K562 (cell line): ENCODE measurements around the gene DCAF5. TPM values are rescaled to one million over a fixed set of nuclear protein-coding genes. Genes with fewer than 3 reads are reported as not detected.

Source experiments
- polyA plus RNA-seq, 8 experiments: library from polyadenylated mRNA; depleted of rRNA in 4 of 8; stranded (reverse) in 5 of 8; unstranded in 3 of 8; fragments of >200 nt; fragmentation: Nextera tagmentation in 2 of 8; fragmentation: Illumina TruSeq in 1 of 8; extraction: Ambion mirVana in 2 of 8; extraction: Trizol in 1 of 8; gene quantifications; 2 replicates each; pipeline versions ENCODE4 v1.2.1 to v1.2.3, GENCODE V29; 2011 to 2014; ENCODE audit warnings: inconsistent platforms in 1 of 8, missing spikeins in 1 of 8
- small RNA-seq: library from RNA; depleted of rRNA; stranded (forward); fragments of <200 nt; gene quantifications from one replicate; pipeline ENCODE3, GENCODE V24; 2014
- total RNA-seq, 7 experiments: library from RNA; depleted of rRNA in 6 of 7; stranded (reverse); fragments of >200 nt in 6 of 7; fragmentation: Illumina TruSeq in 2 of 7; extraction: Trizol in 2 of 7; gene quantifications; 2 replicates each; pipeline versions ENCODE4 v1.2.1 to v1.2.3, GENCODE V29; 2011 to 2021; ENCODE audit warnings: low replicate concordance in 1 of 7

Gene DCAF5
- total and polyA plus RNA-seq, 9 of the 15 experiments (the other 6 are each of a cell fraction or from before 2014, with no cell fraction given) = 5.6 to 24.1 (median 12.7) TPM

Small RNA genes within 50 kb of the gene (small RNA-seq; reads per million reads assigned to genes)
- gene RF00019 (not detected), gene RPS29P1 (not detected)

Other genes with a start within 250 kb of the DCAF5 start
- gene ACTN1, start 173.8 kb downstream of the DCAF5 start, total RNA-seq (2014; rRNA removed) = 42.5 and 47.3 TPM in 2 replicates
- gene ACTN1, start 173.8 kb downstream of the DCAF5 start, total RNA-seq (2014; rRNA removed; fragmentation: Illumina TruSeq; extraction: Trizol) = 15.9 and 16.8 TPM in 2 replicates
- gene ACTN1, start 173.8 kb downstream of the DCAF5 start, total RNA-seq (2015; rRNA removed; fragmentation: Illumina TruSeq; extraction: Trizol) = 26.1 and 26.8 TPM in 2 replicates
- 62.3 and 67.7 TPM in 2 replicates for gene ACTN1, start 173.8 kb downstream of the DCAF5 start, total RNA-seq (2021)
- 37.3 and 44.7 TPM in 2 replicates for gene ACTN1, start 173.8 kb downstream of the DCAF5 start, polyA plus RNA-seq (2011; rRNA removed)
- gene ACTN1, start 173.8 kb downstream of the DCAF5 start, polyA plus RNA-seq (2014; fragmentation: Illumina TruSeq; extraction: Trizol) = 56.9 and 59.2 TPM in 2 replicates
- 1 to 10 TPM; 2.2 to 5.6 TPM for gene ACTN1, start 173.8 kb downstream of the DCAF5 start, polyA plus RNA-seq (2014; fragmentation: Nextera tagmentation; extraction: Ambion mirVana)
- 30.8 and 34.5 TPM in 2 replicates for gene ACTN1, start 173.8 kb downstream of the DCAF5 start, polyA plus RNA-seq (2014; rRNA removed)
- 3.0 and 4.6 TPM in 2 replicates for gene EXD2, start 38.4 kb upstream of the DCAF5 start, total RNA-seq (2014; rRNA removed)
- 3.2 and 3.9 TPM in 2 replicates for gene EXD2, start 38.4 kb upstream of the DCAF5 start, total RNA-seq (2014; rRNA removed; fragmentation: Illumina TruSeq; extraction: Trizol)
- gene EXD2, start 38.4 kb upstream of the DCAF5 start, total RNA-seq (2015; rRNA removed; fragmentation: Illumina TruSeq; extraction: Trizol) = 4.5 and 4.7 TPM in 2 replicates
- gene EXD2, start 38.4 kb upstream of the DCAF5 start, total RNA-seq (2021) = 5.0 and 6.1 TPM in 2 replicates
- gene EXD2, start 38.4 kb upstream of the DCAF5 start, polyA plus RNA-seq (2011; rRNA removed) = 7.5 and 8.4 TPM in 2 replicates
- 4.6 and 4.8 TPM in 2 replicates for gene EXD2, start 38.4 kb upstream of the DCAF5 start, polyA plus RNA-seq (2014; fragmentation: Illumina TruSeq; extraction: Trizol)
- 1 to 10 TPM; 1.6 TPM for gene EXD2, start 38.4 kb upstream of the DCAF5 start, polyA plus RNA-seq (2014; fragmentation: Nextera tagmentation; extraction: Ambion mirVana)
- 3.7 and 4.5 TPM in 2 replicates for gene EXD2, start 38.4 kb upstream of the DCAF5 start, polyA plus RNA-seq (2014; rRNA removed)
- not detected in 2 replicates for gene GALNT16, start 107.0 kb upstream of the DCAF5 start, total RNA-seq (2014; rRNA removed)
- gene GALNT16, start 107.0 kb upstream of the DCAF5 start, total RNA-seq (2014; rRNA removed; fragmentation: Illumina TruSeq; extraction: Trizol) = not detected in 2 replicates
- not detected in 2 replicates for gene GALNT16, start 107.0 kb upstream of the DCAF5 start, total RNA-seq (2015; rRNA removed; fragmentation: Illumina TruSeq; extraction: Trizol)
- gene GALNT16, start 107.0 kb upstream of the DCAF5 start, total RNA-seq (2021) = not detected in 2 replicates
- gene GALNT16, start 107.0 kb upstream of the DCAF5 start, polyA plus RNA-seq (2011; rRNA removed) = not detected in 2 replicates
- gene GALNT16, start 107.0 kb upstream of the DCAF5 start, polyA plus RNA-seq (2014; fragmentation: Illumina TruSeq; extraction: Trizol) = not detected in 2 replicates
- not detected for gene GALNT16, start 107.0 kb upstream of the DCAF5 start, polyA plus RNA-seq (2014; fragmentation: Nextera tagmentation; extraction: Ambion mirVana)
- gene GALNT16, start 107.0 kb upstream of the DCAF5 start, polyA plus RNA-seq (2014; rRNA removed) = not detected in 2 replicates
- gene ERH, start 245.2 kb upstream of the DCAF5 start, total RNA-seq (2014; rRNA removed) = 78.2 and 162 TPM in 2 replicates
- gene ERH, start 245.2 kb upstream of the DCAF5 start, total RNA-seq (2014; rRNA removed; fragmentation: Illumina TruSeq; extraction: Trizol) = 245 and 297 TPM in 2 replicates
- 236 and 260 TPM in 2 replicates for gene ERH, start 245.2 kb upstream of the DCAF5 start, total RNA-seq (2015; rRNA removed; fragmentation: Illumina TruSeq; extraction: Trizol)
- gene ERH, start 245.2 kb upstream of the DCAF5 start, total RNA-seq (2021) = 247 and 250 TPM in 2 replicates
- 213 and 281 TPM in 2 replicates for gene ERH, start 245.2 kb upstream of the DCAF5 start, polyA plus RNA-seq (2011; rRNA removed)
- 228 and 255 TPM in 2 replicates for gene ERH, start 245.2 kb upstream of the DCAF5 start, polyA plus RNA-seq (2014; fragmentation: Illumina TruSeq; extraction: Trizol)
- gene ERH, start 245.2 kb upstream of the DCAF5 start, polyA plus RNA-seq (2014; fragmentation: Nextera tagmentation; extraction: Ambion mirVana) = 100 to 1,000 TPM; 292 to 474 TPM
- 207 and 239 TPM in 2 replicates for gene ERH, start 245.2 kb upstream of the DCAF5 start, polyA plus RNA-seq (2014; rRNA removed)
- gene SLC39A9, start 245.6 kb upstream of the DCAF5 start, total RNA-seq (2014; rRNA removed) = 26.7 and 31.1 TPM in 2 replicates
- 46.4 and 52.8 TPM in 2 replicates for gene SLC39A9, start 245.6 kb upstream of the DCAF5 start, total RNA-seq (2014; rRNA removed; fragmentation: Illumina TruSeq; extraction: Trizol)
- 44.6 and 47.1 TPM in 2 replicates for gene SLC39A9, start 245.6 kb upstream of the DCAF5 start, total RNA-seq (2015; rRNA removed; fragmentation: Illumina TruSeq; extraction: Trizol)
- gene SLC39A9, start 245.6 kb upstream of the DCAF5 start, total RNA-seq (2021) = 40.2 and 41.4 TPM in 2 replicates
- gene SLC39A9, start 245.6 kb upstream of the DCAF5 start, polyA plus RNA-seq (2011; rRNA removed) = 66.0 and 66.9 TPM in 2 replicates
- 28.3 and 32.5 TPM in 2 replicates for gene SLC39A9, start 245.6 kb upstream of the DCAF5 start, polyA plus RNA-seq (2014; fragmentation: Illumina TruSeq; extraction: Trizol)
- gene SLC39A9, start 245.6 kb upstream of the DCAF5 start, polyA plus RNA-seq (2014; fragmentation: Nextera tagmentation; extraction: Ambion mirVana) = 10 to 100 TPM; 18.4 to 24.0 TPM
- gene SLC39A9, start 245.6 kb upstream of the DCAF5 start, polyA plus RNA-seq (2014; rRNA removed) = 23.0 and 23.7 TPM in 2 replicates